HepG2 (cell line): ENCODE results near the gene UBL3. TPM values are rescaled to one million over a fixed set of nuclear protein-coding genes. Genes with fewer than 3 reads are reported as not detected.

Experiments used
- ATAC-seq: fragments of 200-7000 bp; cut with Tn5 transposase; 3 replicates; pipeline ENCODE4 v1.9.1; 2020; ENCODE audit warnings: mild to moderate bottlenecking, moderate library complexity
- BruUV-seq: library from RNA; stranded (reverse); fragments of 400-500 nt; replicated peaks from 2 replicates; lab custom pipeline; 2021; lab: Mats Ljungman, UMichigan
- CTCF ChIA-PET: fragments of 300-600 bp; formaldehyde crosslinking; extraction: SDS; loops from one replicate; lab custom pipeline; 2021; ENCODE audit warnings: low total read pairs, inconsistent platforms, low intra/inter-chr PET ratio; lab: Yijun Ruan, JAX
- POLR2A ChIA-PET: fragments of 350-600 bp; sonication (Branson Sonifier 250); formaldehyde crosslinking; loops from one replicate; lab custom pipeline; 2020; ENCODE audit warnings: antibody characterized with exemption, inconsistent platforms; lab: Yijun Ruan, JAX
- DNase-seq: peaks from one replicate; pipeline ENCODE4 v3.0.0-alpha.2; 2015; ENCODE audit warnings: low spot score
- FAIRE-seq: peaks from 3 replicates; lab custom pipeline; 2011; peaks lifted over from hg19 to GRCh38; lab: Jason Lieb, UNC
- H2AFZ ChIP-seq: one replicate; pipeline ENCODE4 v1.6.1; 2011; ENCODE audit warnings: low read length, inconsistent platforms
- H3K27ac ChIP-seq: fragments of 300-600 bp; 3 replicates; pipeline ENCODE4 v1.8.0; 2011; ENCODE audit warnings: mixed run types, mild to moderate bottlenecking, mixed read lengths, low read length, inconsistent platforms; ENCODE audit not compliant: insufficient read depth; ENCODE audit errors: extremely low read length
- H3K27me3 ChIP-seq, 2 experiments: fragments of 200-600 bp in 1 of 2; 2 replicates in 1 of 2; 3 replicates in 1 of 2; pipeline versions ENCODE4 v1.6.0 to v1.8.0; 2011; ENCODE audit warnings: low read length in 2 of 2, mild to moderate bottlenecking in 2 of 2, moderate library complexity in 2 of 2, inconsistent platforms in 1 of 2; ENCODE audit not compliant: insufficient read depth in 2 of 2, control insufficient read depth in 1 of 2
- H3K36me3 ChIP-seq, 2 experiments: fragments of 200-600 bp in 1 of 2; replicated peaks in 1 of 2; 2 replicates in 1 of 2; 3 replicates in 1 of 2; pipeline versions ENCODE4 v1.5.1 to v1.8.0; 2011; ENCODE audit warnings: low read length in 2 of 2, inconsistent platforms in 1 of 2; ENCODE audit not compliant: insufficient read depth in 2 of 2, control insufficient read depth in 1 of 2
- H3K4me1 ChIP-seq: 2 replicates; pipeline ENCODE4 v1.5.1; 2012; ENCODE audit warnings: low read length, inconsistent platforms; ENCODE audit not compliant: insufficient read depth
- H3K4me2 ChIP-seq: 2 replicates; pipeline ENCODE4 v1.6.0; 2011; ENCODE audit warnings: low read depth, low read length, inconsistent platforms
- H3K4me3 ChIP-seq, 3 experiments: fragments of 200-600 bp in 1 of 3; sonication (generic), shearing (Covaris generic) in 1 of 3; replicated peaks in 1 of 3; 2 replicates each; pipeline ENCODE4 v1.5.1; 2011 to 2016; ENCODE audit warnings: low read length in 3 of 3, inconsistent platforms in 2 of 3, low read depth in 2 of 3, mild to moderate bottlenecking in 2 of 3, control low read depth in 1 of 3, mixed read lengths in 1 of 3; ENCODE audit not compliant: insufficient read depth in 1 of 3
- H3K79me2 ChIP-seq: one replicate; pipeline ENCODE4 v1.6.1; 2011; ENCODE audit warnings: low read length, inconsistent platforms; ENCODE audit not compliant: insufficient read depth
- H3K9ac ChIP-seq: 2 replicates; pipeline ENCODE4 v1.6.0; 2011; ENCODE audit warnings: mild to moderate bottlenecking, low read depth, low read length, inconsistent platforms; ENCODE audit not compliant: insufficient read depth
- H3K9me3 ChIP-seq: 2 replicates; pipeline ENCODE4 v1.5.1; 2012; ENCODE audit warnings: mild to moderate bottlenecking, low read length
- H4K20me1 ChIP-seq: 2 replicates; pipeline ENCODE4 v1.6.0; 2011; ENCODE audit warnings: inconsistent platforms, mild to moderate bottlenecking, low read length, moderate library complexity; ENCODE audit not compliant: insufficient read depth
- NCOA2 ChIP-seq: sonication (generic); formaldehyde crosslinking; IDR thresholded peaks from 2 replicates; pipeline ENCODE4 v1.8.0; 2022; ENCODE audit warnings: inconsistent platforms
- SMAD9 ChIP-seq: sonication (generic); formaldehyde crosslinking; IDR thresholded peaks from 2 replicates; pipeline ENCODE4 v1.5.1; 2020; ENCODE audit warnings: mild to moderate bottlenecking, missing genetic modification reagents
- ZBTB49 ChIP-seq: sonication (generic); formaldehyde crosslinking; IDR thresholded peaks from 2 replicates; pipeline ENCODE4 v1.4.0; 2020; ENCODE audit warnings: missing genetic modification reagents, borderline replicate concordance
- ZMYM2 ChIP-seq: sonication (generic); formaldehyde crosslinking; IDR thresholded peaks from 2 replicates; pipeline ENCODE4 v1.8.0; 2022; ENCODE audit warnings: mild to moderate bottlenecking, missing genetic modification reagents
- WGBS: methylation state at CpG from one replicate; pipeline ENCODE4 v1.1.6; 2017; ENCODE audit warnings: low lambda C conversion rate; 5-methylcytosine and 5-hydroxymethylcytosine counted together
- in situ Hi-C: cut with HindIII; loops from 2 replicates; pipeline ENCODE4 v1.10.0; 2017; ENCODE audit warnings: low pct_unique_long_range_greater_than_20kb; ENCODE audit not compliant: extremely low pct_ligation_motif_present
- intact Hi-C: fragments of 100-400 bp; cut with micrococcal nuclease; formaldehyde crosslinking; loops from one replicate; pipeline ENCODE4 v1.10.0; 2022; ENCODE audit not compliant: unreplicated experiment
- polyA plus RNA-seq, 8 experiments: library from polyadenylated mRNA; depleted of rRNA in 3 of 8; stranded (reverse) in 7 of 8; unstranded in 1 of 8; fragments of >200 nt; fragmentation: Illumina TruSeq in 4 of 8; extraction: Trizol in 4 of 8; gene quantifications; 2 replicates each; pipeline versions ENCODE4 v1.2.1 to v1.2.3, GENCODE V29; 2011 to 2016; ENCODE audit warnings: low read depth in 4 of 8, missing spikeins in 1 of 8, mixed read lengths in 1 of 8; ENCODE audit not compliant: insufficient read depth in 1 of 8
- total RNA-seq, 5 experiments: library from RNA; depleted of rRNA; stranded (reverse); fragments of >200 nt; fragmentation: Illumina TruSeq; extraction: Trizol; gene quantifications; 2 replicates each; pipeline ENCODE4 v1.2.3, GENCODE V29; 2016; ENCODE audit warnings: low read depth in 1 of 5
- TF ChIP-seq, protein P1 (sequence below), 2 experiments: sonication (generic) in 1 of 2; formaldehyde crosslinking in 1 of 2; IDR thresholded peaks; 2 replicates each; pipeline versions ENCODE4 v1.5.1 to v1.6.1; 2011 to 2020; ENCODE audit warnings: borderline replicate concordance in 1 of 2, low read depth in 1 of 2, low read length in 1 of 2, mild to moderate bottlenecking in 1 of 2, missing genetic modification reagents in 1 of 2, moderate library complexity in 1 of 2
- TF ChIP-seq, protein P2 (sequence below): sonication (generic); formaldehyde crosslinking; IDR thresholded peaks from 2 replicates; pipeline ENCODE4 v1.8.1; 2022; ENCODE audit warnings: low read depth, mild to moderate bottlenecking, missing genetic modification reagents
- TF ChIP-seq, protein P3 (sequence below): sonication (generic); formaldehyde crosslinking; conservative IDR thresholded peaks from 2 replicates; pipeline ENCODE4 v1.4.0; 2020; ENCODE audit warnings: missing genetic modification reagents

UBL3 gene
- total and polyA plus RNA-seq, 2 of the 13 experiments (the other 11 are each of a cell fraction or from before 2014, with no cell fraction given), result 7.4 to 9.6 TPM

GRCh38 chr13:29721766-29722165 lies 128.7 kb downstream of the UBL3 start (continued):
- no peak for TF ChIP-seq ZBTB49

DNA sequence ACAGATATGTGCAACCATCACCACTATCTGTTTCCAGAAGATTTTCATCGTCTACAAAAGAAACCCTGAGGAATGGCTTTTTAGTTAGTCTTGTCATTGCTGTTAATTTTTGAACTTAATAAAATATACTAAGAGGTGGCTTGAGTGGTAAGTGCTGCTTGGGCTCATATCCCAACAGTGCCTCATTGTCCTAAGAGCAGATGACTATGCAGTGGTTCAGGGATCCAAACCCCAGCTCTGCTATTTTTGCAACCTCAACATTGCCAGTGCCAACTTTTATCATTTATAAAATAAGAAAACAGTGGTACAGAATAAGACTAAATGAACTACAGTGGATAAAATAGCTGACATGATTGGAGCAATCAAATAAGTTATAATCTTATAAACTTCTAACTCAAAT lies 131.7 kb downstream of the UBL3 start:
- CTCF ChIA-PET, result no interaction called here
- DNase-seq (no peak), FAIRE-seq (no peak), ATAC-seq (no peak)
- H3K4me3 ChIP-seq, result no peak overlapping the region
- in situ Hi-C loops, result loop anchor here (25.0 kb wide), 1 partner anchor 906 kb away; the partner anchor contains the start of gene MTUS2
- H2AFZ ChIP-seq, result no peak overlapping the region
- H3K27ac ChIP-seq, result no peak overlapping the region
- no peak overlapping the region for H3K9ac ChIP-seq
- H3K79me2 ChIP-seq, result no peaks in the 10 kb centered on the region
- no peaks in the 10 kb centered on the region for H3K36me3 ChIP-seq
- no peak overlapping the region for H3K4me2 ChIP-seq
- intact Hi-C loops, result no loop called here
- H3K9me3 ChIP-seq, result peaks cover 5% of the 10 kb centered on the region; the same call in 1 of the 2 replicates
- POLR2A ChIA-PET, result no interaction called here
- H3K4me1 ChIP-seq, result no peaks in the 10 kb centered on the region
- H3K27me3 ChIP-seq, result peaks cover 0 to 11% of the 10 kb centered on the region in 2 experiments; a peak in 1 of 5 replicates
- H4K20me1 ChIP-seq, result no peaks in the 10 kb centered on the region
- no TSS peak for BruUV-seq
- TF ChIP-seq NCOA2 (CRISPR knock-in tag), result no peak
- TF ChIP-seq ZMYM2, result no peak
- TF ChIP-seq, protein P1, sequence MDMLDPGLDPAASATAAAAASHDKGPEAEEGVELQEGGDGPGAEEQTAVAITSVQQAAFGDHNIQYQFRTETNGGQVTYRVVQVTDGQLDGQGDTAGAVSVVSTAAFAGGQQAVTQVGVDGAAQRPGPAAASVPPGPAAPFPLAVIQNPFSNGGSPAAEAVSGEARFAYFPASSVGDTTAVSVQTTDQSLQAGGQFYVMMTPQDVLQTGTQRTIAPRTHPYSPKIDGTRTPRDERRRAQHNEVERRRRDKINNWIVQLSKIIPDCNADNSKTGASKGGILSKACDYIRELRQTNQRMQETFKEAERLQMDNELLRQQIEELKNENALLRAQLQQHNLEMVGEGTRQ (IDR thresholded peaks at IDR 0.05; ENCODE audit: low read depth, low read length), result no peak
- TF ChIP-seq, protein P1 (CRISPR knock-in tag; IDR thresholded peaks at IDR 0.05; ENCODE audit: borderline replicate concordance), result no peak
- TF ChIP-seq, protein P2, sequence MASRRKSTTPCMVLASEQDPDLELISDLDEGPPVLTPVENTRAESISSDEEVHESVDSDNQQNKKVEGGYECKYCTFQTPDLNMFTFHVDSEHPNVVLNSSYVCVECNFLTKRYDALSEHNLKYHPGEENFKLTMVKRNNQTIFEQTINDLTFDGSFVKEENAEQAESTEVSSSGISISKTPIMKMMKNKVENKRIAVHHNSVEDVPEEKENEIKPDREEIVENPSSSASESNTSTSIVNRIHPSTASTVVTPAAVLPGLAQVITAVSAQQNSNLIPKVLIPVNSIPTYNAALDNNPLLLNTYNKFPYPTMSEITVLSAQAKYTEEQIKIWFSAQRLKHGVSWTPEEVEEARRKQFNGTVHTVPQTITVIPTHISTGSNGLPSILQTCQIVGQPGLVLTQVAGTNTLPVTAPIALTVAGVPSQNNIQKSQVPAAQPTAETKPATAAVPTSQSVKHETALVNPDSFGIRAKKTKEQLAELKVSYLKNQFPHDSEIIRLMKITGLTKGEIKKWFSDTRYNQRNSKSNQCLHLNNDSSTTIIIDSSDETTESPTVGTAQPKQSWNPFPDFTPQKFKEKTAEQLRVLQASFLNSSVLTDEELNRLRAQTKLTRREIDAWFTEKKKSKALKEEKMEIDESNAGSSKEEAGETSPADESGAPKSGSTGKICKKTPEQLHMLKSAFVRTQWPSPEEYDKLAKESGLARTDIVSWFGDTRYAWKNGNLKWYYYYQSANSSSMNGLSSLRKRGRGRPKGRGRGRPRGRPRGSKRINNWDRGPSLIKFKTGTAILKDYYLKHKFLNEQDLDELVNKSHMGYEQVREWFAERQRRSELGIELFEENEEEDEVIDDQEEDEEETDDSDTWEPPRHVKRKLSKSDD, result no peak
- no peak for TF ChIP-seq SMAD9 (CRISPR knock-in tag)
- TF ChIP-seq, protein P3, sequence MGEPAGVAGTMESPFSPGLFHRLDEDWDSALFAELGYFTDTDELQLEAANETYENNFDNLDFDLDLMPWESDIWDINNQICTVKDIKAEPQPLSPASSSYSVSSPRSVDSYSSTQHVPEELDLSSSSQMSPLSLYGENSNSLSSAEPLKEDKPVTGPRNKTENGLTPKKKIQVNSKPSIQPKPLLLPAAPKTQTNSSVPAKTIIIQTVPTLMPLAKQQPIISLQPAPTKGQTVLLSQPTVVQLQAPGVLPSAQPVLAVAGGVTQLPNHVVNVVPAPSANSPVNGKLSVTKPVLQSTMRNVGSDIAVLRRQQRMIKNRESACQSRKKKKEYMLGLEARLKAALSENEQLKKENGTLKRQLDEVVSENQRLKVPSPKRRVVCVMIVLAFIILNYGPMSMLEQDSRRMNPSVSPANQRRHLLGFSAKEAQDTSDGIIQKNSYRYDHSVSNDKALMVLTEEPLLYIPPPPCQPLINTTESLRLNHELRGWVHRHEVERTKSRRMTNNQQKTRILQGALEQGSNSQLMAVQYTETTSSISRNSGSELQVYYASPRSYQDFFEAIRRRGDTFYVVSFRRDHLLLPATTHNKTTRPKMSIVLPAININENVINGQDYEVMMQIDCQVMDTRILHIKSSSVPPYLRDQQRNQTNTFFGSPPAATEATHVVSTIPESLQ (CRISPR knock-in tag), result no peak
- 44% methylated on average over 1 of the region's 1 CpG for WGBS
